Hepatocyte (in vitro differentiated cells): Measurements from ENCODE around the gene C1R.

Experiments
- EZH2 ChIP-seq: fragments of 200-600 bp; sonication (generic); IDR thresholded peaks from 2 replicates; pipeline ENCODE4 v1.6.1; 2016; ENCODE audit warnings: antibody characterized with exemption, mild to moderate bottlenecking, borderline replicate concordance
- TF ChIP-seq, protein P1 (sequence below): fragments of 200-600 bp; sonication (generic); IDR thresholded peaks from 2 replicates; pipeline ENCODE4 v1.5.1; 2016; ENCODE audit warnings: antibody characterized with exemption, mild to moderate bottlenecking; ENCODE audit not compliant: poor library complexity

DNA sequence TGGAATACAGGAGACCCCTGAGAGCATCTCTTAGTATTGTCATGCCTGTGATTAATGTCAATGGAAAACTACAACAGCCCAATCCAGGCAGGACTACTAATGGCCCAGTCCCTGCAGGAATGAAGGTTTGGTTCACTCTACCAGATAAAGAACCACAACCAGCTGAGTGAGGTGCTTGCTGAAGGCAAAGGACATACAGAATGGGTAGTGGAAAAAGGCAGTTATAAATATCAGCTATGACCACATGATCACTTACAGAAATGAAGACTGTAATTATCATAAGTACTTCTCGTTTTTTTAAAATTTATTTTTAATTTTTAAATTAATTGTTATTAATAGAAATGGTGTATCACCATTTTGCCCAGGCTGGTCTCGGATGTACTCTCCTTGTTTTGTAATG, 56.8 kb downstream of the C1R start:
- TF ChIP-seq, protein P1, sequence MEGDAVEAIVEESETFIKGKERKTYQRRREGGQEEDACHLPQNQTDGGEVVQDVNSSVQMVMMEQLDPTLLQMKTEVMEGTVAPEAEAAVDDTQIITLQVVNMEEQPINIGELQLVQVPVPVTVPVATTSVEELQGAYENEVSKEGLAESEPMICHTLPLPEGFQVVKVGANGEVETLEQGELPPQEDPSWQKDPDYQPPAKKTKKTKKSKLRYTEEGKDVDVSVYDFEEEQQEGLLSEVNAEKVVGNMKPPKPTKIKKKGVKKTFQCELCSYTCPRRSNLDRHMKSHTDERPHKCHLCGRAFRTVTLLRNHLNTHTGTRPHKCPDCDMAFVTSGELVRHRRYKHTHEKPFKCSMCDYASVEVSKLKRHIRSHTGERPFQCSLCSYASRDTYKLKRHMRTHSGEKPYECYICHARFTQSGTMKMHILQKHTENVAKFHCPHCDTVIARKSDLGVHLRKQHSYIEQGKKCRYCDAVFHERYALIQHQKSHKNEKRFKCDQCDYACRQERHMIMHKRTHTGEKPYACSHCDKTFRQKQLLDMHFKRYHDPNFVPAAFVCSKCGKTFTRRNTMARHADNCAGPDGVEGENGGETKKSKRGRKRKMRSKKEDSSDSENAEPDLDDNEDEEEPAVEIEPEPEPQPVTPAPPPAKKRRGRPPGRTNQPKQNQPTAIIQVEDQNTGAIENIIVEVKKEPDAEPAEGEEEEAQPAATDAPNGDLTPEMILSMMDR = no peak
- TF ChIP-seq EZH2 = no peak
